K562 (cell line): Measurements from ENCODE around the gene TEX54. TPM values are rescaled to one million over a fixed set of nuclear protein-coding genes. Genes with fewer than 3 reads are reported as not detected.

Experiments
- ATAC-seq: fragments of 200-7000 bp; cut with Tn5 transposase; 3 replicates; pipeline ENCODE4 v1.9.1; 2020; ENCODE audit warnings: moderate library complexity
- BruUV-seq: library from RNA; stranded (reverse); fragments of 400-500 nt; replicated peaks from 2 replicates; lab custom pipeline; 2021; lab: Mats Ljungman, UMichigan
- CTCF ChIA-PET: fragments of 300-600 bp; formaldehyde crosslinking; extraction: SDS; loops from one replicate; lab custom pipeline; 2021; ENCODE audit warnings: low intra/inter-chr PET ratio; lab: Yijun Ruan, JAX
- POLR2A ChIA-PET: fragments of 300-600, 350-650 bp; sonication (Branson Sonifier 250); formaldehyde crosslinking; extraction: SDS; loops from one replicate; lab custom pipeline; 2021; ENCODE audit warnings: antibody characterized with exemption, inconsistent platforms; lab: Yijun Ruan, JAX
- DNase-seq, 4 experiments: peaks; one replicate each; pipeline versions ENCODE4 v3.0.0 to v3.0.0-alpha.2; 2011 to 2018; ENCODE audit warnings: low spot score in 3 of 4, mixed read lengths in 3 of 4; ENCODE audit errors: extremely low read depth in 1 of 4
- FAIRE-seq: peaks from 2 replicates; lab custom pipeline; 2011; peaks lifted over from hg19 to GRCh38; lab: Jason Lieb, UNC
- H2AFZ ChIP-seq: 2 replicates; pipeline ENCODE4 v1.6.0; 2011; ENCODE audit warnings: low read depth, low read length, control low read depth, inconsistent platforms
- H3K27ac ChIP-seq: fragments of 200-600 bp; 3 replicates; pipeline ENCODE4 v1.8.0; 2011; ENCODE audit warnings: low read depth, mild to moderate bottlenecking, control low read depth, inconsistent platforms, low read length, moderate library complexity, mixed read lengths; ENCODE audit errors: extremely low read depth
- H3K27me3 ChIP-seq, 2 experiments: fragments of 300-600 bp in 1 of 2; 2 replicates in 1 of 2; 3 replicates in 1 of 2; pipeline versions ENCODE4 v1.6.0 to v1.8.0; 2011; ENCODE audit warnings: inconsistent platforms in 2 of 2, low read length in 2 of 2, mild to moderate bottlenecking in 1 of 2, mixed read lengths in 1 of 2, moderate library complexity in 1 of 2; ENCODE audit not compliant: control insufficient read depth in 2 of 2, insufficient read depth in 2 of 2
- H3K36me3 ChIP-seq: fragments of 300-600 bp; 3 replicates; pipeline ENCODE4 v1.8.0; 2011; ENCODE audit warnings: mild to moderate bottlenecking, low read length, inconsistent platforms; ENCODE audit not compliant: control insufficient read depth, insufficient read depth
- H3K4me1 ChIP-seq, 2 experiments: fragments of 200-600 bp in 1 of 2; replicated peaks in 1 of 2; 2 replicates in 1 of 2; 3 replicates in 1 of 2; pipeline versions ENCODE4 v1.5.1 to v1.8.0; 2011; ENCODE audit warnings: inconsistent platforms in 2 of 2, low read length in 2 of 2, mild to moderate bottlenecking in 1 of 2, mixed read lengths in 1 of 2, moderate library complexity in 1 of 2; ENCODE audit not compliant: control insufficient read depth in 2 of 2, insufficient read depth in 2 of 2
- H3K4me2 ChIP-seq: 2 replicates; pipeline ENCODE4 v1.6.1; 2011; ENCODE audit warnings: low read length, control low read depth, inconsistent platforms, mixed read lengths; ENCODE audit not compliant: insufficient read depth
- H3K4me3 ChIP-seq: fragments of 200-600 bp; sonication (generic), shearing (Covaris generic); 2 replicates; pipeline ENCODE4 v1.5.1; 2016; ENCODE audit warnings: control low read depth, inconsistent platforms
- H3K79me2 ChIP-seq: fragments of 200-600 bp; 3 replicates; pipeline ENCODE4 v1.8.0; 2011; ENCODE audit warnings: low read length, inconsistent platforms; ENCODE audit not compliant: control insufficient read depth, insufficient read depth
- H3K9ac ChIP-seq, 2 experiments: 2 replicates each; pipeline versions ENCODE4 v1.6.0 to v1.6.1; 2011; ENCODE audit warnings: low read depth in 2 of 2, low read length in 2 of 2, control low read depth in 1 of 2, inconsistent platforms in 1 of 2, mild to moderate bottlenecking in 1 of 2, mixed read lengths in 1 of 2; ENCODE audit not compliant: insufficient read depth in 1 of 2
- H3K9me1 ChIP-seq: one replicate; pipeline ENCODE4 v1.6.0; 2011; ENCODE audit warnings: inconsistent platforms, mild to moderate bottlenecking, low read length, moderate library complexity; ENCODE audit not compliant: control insufficient read depth, insufficient read depth
- H3K9me3 ChIP-seq: replicated peaks from 2 replicates; pipeline ENCODE4 v1.5.1; 2011; ENCODE audit warnings: low read depth, low read length, inconsistent platforms; ENCODE audit not compliant: control insufficient read depth, insufficient read depth
- H4K20me1 ChIP-seq: replicated peaks from 2 replicates; pipeline ENCODE4 v1.6.1; 2011; ENCODE audit warnings: low read length, inconsistent platforms, mixed read lengths; ENCODE audit not compliant: control insufficient read depth, insufficient read depth
- ARID1B ChIP-seq: fragments of 450-650 bp; IDR thresholded peaks from 2 replicates; pipeline ENCODE4 v1.6.1; 2016; ENCODE audit warnings: antibody characterized with exemption, mild to moderate bottlenecking, inconsistent platforms
- CBX3 ChIP-seq, 2 experiments: IDR thresholded peaks; 1 replicate in 1 of 2; 2 replicates in 1 of 2; pipeline ENCODE4 v1.6.1; 2012; ENCODE audit warnings: inconsistent platforms in 2 of 2, low read length in 2 of 2, borderline replicate concordance in 1 of 2, control low read depth in 1 of 2
- RCOR1 ChIP-seq, 2 experiments: IDR thresholded peaks; 2 replicates each; pipeline ENCODE4 v1.6.1; 2012; ENCODE audit warnings: low read depth in 2 of 2, low read length in 2 of 2, borderline replicate concordance in 1 of 2, improper control_type of control experiment in 1 of 2
- SMAD2 ChIP-seq: fragments of 150-350 bp; IDR thresholded peaks from 2 replicates; pipeline ENCODE4 v1.6.1; 2014; ENCODE audit warnings: low read depth, mild to moderate bottlenecking, low read length
- TEAD4 ChIP-seq, 2 experiments: sonication (generic) in 1 of 2; formaldehyde crosslinking in 1 of 2; IDR thresholded peaks; 2 replicates each; pipeline versions ENCODE4 v1.6.1 to v1.8.0; 2012 to 2022; ENCODE audit warnings: borderline replicate concordance in 1 of 2, inconsistent platforms in 1 of 2, low read length in 1 of 2, mild to moderate bottlenecking in 1 of 2, missing genetic modification reagents in 1 of 2
- WGBS: fragments of 100-300 bp; shearing (Covaris generic); methylation state at CpG from one replicate; pipeline ENCODE4 v1.1.6; 2016; ENCODE audit warnings: low coverage, mixed read lengths; ENCODE audit not compliant: insufficient coverage; ENCODE audit errors: missing lambda C conversion rate; 5-methylcytosine and 5-hydroxymethylcytosine counted together
- in situ Hi-C: fragments of 300-500 bp; cut with MboI; formaldehyde crosslinking; loops from 4 replicates; pipeline ENCODE4 v1.15.0; 2018; ENCODE audit warnings: inconsistent platforms, mixed read lengths
- intact Hi-C: fragments of 100-400 bp; cut with micrococcal nuclease; formaldehyde crosslinking; loops from 2 replicates; pipeline ENCODE4 v1.14.2; 2022
- polyA plus RNA-seq, 8 experiments: library from polyadenylated mRNA; depleted of rRNA in 4 of 8; stranded (reverse) in 5 of 8; unstranded in 3 of 8; fragments of >200 nt; fragmentation: Nextera tagmentation in 2 of 8; fragmentation: Illumina TruSeq in 1 of 8; extraction: Ambion mirVana in 2 of 8; extraction: Trizol in 1 of 8; gene quantifications; 2 replicates each; pipeline versions ENCODE4 v1.2.1 to v1.2.3, GENCODE V29; 2011 to 2014; ENCODE audit warnings: inconsistent platforms in 1 of 8, missing spikeins in 1 of 8
- total RNA-seq, 7 experiments: library from RNA; depleted of rRNA in 6 of 7; stranded (reverse); fragments of >200 nt in 6 of 7; fragmentation: Illumina TruSeq in 2 of 7; extraction: Trizol in 2 of 7; gene quantifications; 2 replicates each; pipeline versions ENCODE4 v1.2.1 to v1.2.3, GENCODE V29; 2011 to 2021; ENCODE audit warnings: low replicate concordance in 1 of 7
- TF ChIP-seq, protein P1 (sequence below), 3 experiments: IDR thresholded peaks in 2 of 3; conservative IDR thresholded peaks in 1 of 3; 2 replicates each; pipeline ENCODE4 v1.5.1; 2011 to 2012; ENCODE audit warnings: low read length in 3 of 3, mild to moderate bottlenecking in 3 of 3, control low read depth in 2 of 3, improper control_type of control experiment in 1 of 3, inconsistent platforms in 1 of 3, low read depth in 1 of 3, mixed read lengths in 1 of 3, moderate library complexity in 1 of 3; ENCODE audit not compliant: insufficient read depth in 2 of 3

TEX54 gene
- total and polyA plus RNA-seq, 9 of the 15 experiments (the other 6 are each of a cell fraction or from before 2014, with no cell fraction given): not detected

GRCh38 chr11:62875698-62876478, 43.2 kb upstream of the TEX54 start:
- Histone ChIP-seq H3K9ac (no peak overlapping the region), H3K79me2 (peaks cover 77% of the 10 kb centered on the region), H3K4me3 (no peak overlapping the region), H2AFZ (no peak overlapping the region), H3K9me3 (no peaks in the 10 kb centered on the region), H3K9me1 (no peaks in the 10 kb centered on the region), H4K20me1 (peaks cover 14% of the 10 kb centered on the region), H3K36me3 (peaks cover 87% of the 10 kb centered on the region), H3K27me3 (no peaks in the 10 kb centered on the region), H3K27ac (peak overlapping the region; percentile 50; the same call in 1 of the 3 replicates), H3K4me2 (no peak overlapping the region), H3K4me1 (peaks cover 32 to 36% of the 10 kb centered on the region in 2 experiments)
- BruUV-seq: no TSS peak
- FAIRE-seq (no peak), ATAC-seq (no peak), DNase-seq (no peak)
- TF ChIP-seq TEAD4 (IDR thresholded peaks at IDR 0.05; ENCODE audit: low read length) (0 out of 2 replicates have a peak, but pooled peaks have one; percentile 17), TEAD4 (CRISPR knock-in tag; IDR thresholded peaks at IDR 0.05; ENCODE audit: borderline replicate concordance) (no peak), SMAD2 (no peak), ARID1B (0 out of 2 replicates have a peak, but pooled peaks have one; percentile 15), RCOR1 (IDR thresholded peaks at IDR 0.05; ENCODE audit: borderline replicate concordance in 1 of 2, low read depth in 2 of 2, low read length in 2 of 2) (peak in 1 of 2 experiments; percentile 10; a peak in 1 of 4 replicates), CBX3 (IDR thresholded peaks at IDR 0.05; ENCODE audit: borderline replicate concordance in 1 of 2, low read length in 2 of 2) (no peak)
- TF ChIP-seq, protein P1, sequence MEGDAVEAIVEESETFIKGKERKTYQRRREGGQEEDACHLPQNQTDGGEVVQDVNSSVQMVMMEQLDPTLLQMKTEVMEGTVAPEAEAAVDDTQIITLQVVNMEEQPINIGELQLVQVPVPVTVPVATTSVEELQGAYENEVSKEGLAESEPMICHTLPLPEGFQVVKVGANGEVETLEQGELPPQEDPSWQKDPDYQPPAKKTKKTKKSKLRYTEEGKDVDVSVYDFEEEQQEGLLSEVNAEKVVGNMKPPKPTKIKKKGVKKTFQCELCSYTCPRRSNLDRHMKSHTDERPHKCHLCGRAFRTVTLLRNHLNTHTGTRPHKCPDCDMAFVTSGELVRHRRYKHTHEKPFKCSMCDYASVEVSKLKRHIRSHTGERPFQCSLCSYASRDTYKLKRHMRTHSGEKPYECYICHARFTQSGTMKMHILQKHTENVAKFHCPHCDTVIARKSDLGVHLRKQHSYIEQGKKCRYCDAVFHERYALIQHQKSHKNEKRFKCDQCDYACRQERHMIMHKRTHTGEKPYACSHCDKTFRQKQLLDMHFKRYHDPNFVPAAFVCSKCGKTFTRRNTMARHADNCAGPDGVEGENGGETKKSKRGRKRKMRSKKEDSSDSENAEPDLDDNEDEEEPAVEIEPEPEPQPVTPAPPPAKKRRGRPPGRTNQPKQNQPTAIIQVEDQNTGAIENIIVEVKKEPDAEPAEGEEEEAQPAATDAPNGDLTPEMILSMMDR (IDR thresholded peaks at IDR 0.05 in 2 of 3, conservative IDR thresholded peaks at IDR 0.05 in 1 of 3; ENCODE audit: insufficient read depth in 2 of 3, low read depth in 1 of 3, low read length in 3 of 3): peak in 1 of 3 experiments; percentile 17; a peak in 1 of 6 replicates
- intact Hi-C loops (no loop called here), in situ Hi-C loops (no loop called here)
- POLR2A ChIA-PET: interaction anchor here (0.7 to 7.2 kb wide), 9 partner anchors 8 to 211 kb away, joined by 3 to 66 read pairs (median 9); partner anchors contain the start of genes C11orf98 and CSKMT
- 86% methylated on average over 5 of the region's 7 CpGs for WGBS
- CTCF ChIA-PET: interaction anchor here (0.6 to 0.7 kb wide), 2 partner anchors 143 to 498 kb away, joined by 3 read pairs; no protein-coding TSS in a partner anchor
